B cell (primary cell): ENCODE measurements around the gene ANO2.

Experiments
- CTCF ChIP-seq: fragments of 200-600 bp; IDR thresholded peaks from one replicate; pipeline ENCODE4 v1.8.0; 2022; ENCODE audit warnings: antibody characterized with exemption, mild to moderate bottlenecking
- EZH2 ChIP-seq: IDR thresholded peaks from 2 replicates; pipeline ENCODE4 v1.6.1; 2012; ENCODE audit warnings: borderline replicate concordance, low read depth, mild to moderate bottlenecking, moderate library complexity, low read length; ENCODE audit not compliant: insufficient read depth, poor library complexity, severe bottlenecking

DNA sequence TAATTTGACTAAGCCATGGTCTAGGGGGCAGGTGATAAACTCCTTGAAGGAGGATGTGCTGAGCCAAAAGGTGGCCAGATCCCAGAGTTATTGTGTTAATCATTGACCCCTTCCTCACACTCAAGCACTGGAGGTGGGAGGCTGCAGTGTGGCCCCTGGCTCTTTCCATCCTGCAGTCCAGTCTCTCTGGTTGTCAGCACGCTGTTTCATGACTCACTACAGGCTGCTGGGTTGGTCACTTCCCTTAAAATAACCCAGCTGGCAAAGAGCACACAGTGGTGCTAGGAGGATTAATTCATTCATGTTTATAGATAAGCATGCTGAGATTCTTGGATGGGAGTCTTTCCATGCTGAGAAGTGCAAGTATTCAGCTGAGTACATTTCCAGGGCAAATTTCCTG, 228.9 kb downstream of the ANO2 start:
- TF ChIP-seq EZH2 (no peak), CTCF (no peak)
